HG03558 (cell line): ENCODE results near the gene KIF16B.
A peak's percentile ranks its signal among the peaks of the same experiment; 100 is the strongest.
"Not testable (repeated sequence)": the region's sequence is repeated elsewhere in the genome, so short reads cannot be mapped to it uniquely, and the experiment has no call there.

Experiments used
- ATAC-seq: cut with Tn5 transposase; IDR thresholded peaks from one replicate; pipeline ENCODE4 v1.9.1; 2021; ENCODE audit warnings: moderate number of reproducible peaks; ENCODE audit not compliant: unreplicated experiment; ENCODE audit errors: extremely low read depth

Gene KIF16B

GRCh38 chr20:16596404-16596803 lies 23.2 kb upstream of the KIF16B start:
- not testable (repeated sequence) for ATAC-seq

GRCh38 chr20:16595376-16595775 lies 22.1 kb upstream of the KIF16B start:
- ATAC-seq = no peak

- no peak for ATAC-seq
Observed at GRCh38 chr20:16590041-16590633, 16.9 kb upstream of the KIF16B start.

- no peak for ATAC-seq
Observed at GRCh38 chr20:16589623-16590022, 16.4 kb upstream of the KIF16B start.

GRCh38 chr20:16588241-16588640 lies 15.0 kb upstream of the KIF16B start:
- no peak for ATAC-seq

GRCh38 chr20:16587066-16587465 lies 13.8 kb upstream of the KIF16B start:
- no peak for ATAC-seq

- ATAC-seq = no peak
Observed at GRCh38 chr20:16583474-16583873, 10.2 kb upstream of the KIF16B start.

GRCh38 chr20:16581241-16581640 lies 8.0 kb upstream of the KIF16B start:
- no peak for ATAC-seq

- ATAC-seq = no peak
Observed at GRCh38 chr20:16580620-16581019, 7.4 kb upstream of the KIF16B start.

- ATAC-seq = no peak
Observed at GRCh38 chr20:16580147-16580546, 6.9 kb upstream of the KIF16B start.

- no peak for ATAC-seq
Observed at GRCh38 chr20:16576219-16576618, 3.0 kb upstream of the KIF16B start.

GRCh38 chr20:16575390-16576140 lies 2.3 kb upstream of the KIF16B start:
- ATAC-seq = no peak

- peak; percentile 51 for ATAC-seq
Observed at GRCh38 chr20:16574656-16575355, 1.6 kb upstream of the KIF16B start.

- no peak for ATAC-seq
Observed at GRCh38 chr20:16571333-16571732, 1.9 kb downstream of the KIF16B start.

GRCh38 chr20:16569246-16570153 lies 3.7 kb downstream of the KIF16B start:
- ATAC-seq = no peak

- no peak for ATAC-seq
Observed at GRCh38 chr20:16566080-16566479, 7.2 kb downstream of the KIF16B start.

GRCh38 chr20:16564079-16564478 lies 9.2 kb downstream of the KIF16B start:
- not testable (repeated sequence) for ATAC-seq

GRCh38 chr20:16563066-16563806 lies 10.0 kb downstream of the KIF16B start:
- no peak for ATAC-seq

GRCh38 chr20:16562259-16562658 lies 11.0 kb downstream of the KIF16B start:
- ATAC-seq = no peak

GRCh38 chr20:16560661-16561060 lies 12.6 kb downstream of the KIF16B start:
- no peak for ATAC-seq
